CD14-positive monocyte (primary cell): Measurements from ENCODE around the gene ZRANB3. TPM values are rescaled to one million over a fixed set of nuclear protein-coding genes. Genes with fewer than 3 reads are reported as not detected.

ENCODE experiments used
- DNase-seq, 3 donors: peaks; one replicate each; pipeline ENCODE4 v3.0.0-alpha.2; 2011 to 2022
- H2AFZ ChIP-seq: 2 replicates; pipeline ENCODE4 v1.6.0; 2012; ENCODE audit warnings: mild to moderate bottlenecking, low read depth, low read length, inconsistent platforms; ENCODE audit not compliant: insufficient read depth, poor library complexity, severe bottlenecking
- H3K27ac ChIP-seq, 2 donors: 1 replicate in 1 of 2; 2 replicates in 1 of 2; pipeline ENCODE4 v1.5.1; 2012 to 2013; ENCODE audit warnings: low read length in 2 of 2, control low read depth in 1 of 2, inconsistent platforms in 1 of 2, low read depth in 1 of 2, mild to moderate bottlenecking in 1 of 2
- H3K27me3 ChIP-seq, 2 donors: one replicate each; pipeline versions ENCODE4 v1.6.0 to v1.6.1; 2011 to 2013; ENCODE audit warnings: low read length in 2 of 2; ENCODE audit not compliant: control insufficient read depth in 2 of 2, insufficient read depth in 2 of 2
- H3K36me3 ChIP-seq, 2 donors: replicated peaks in 1 of 2; 1 replicate in 1 of 2; 2 replicates in 1 of 2; pipeline versions ENCODE4 v1.5.1 to v1.6.1; 2012 to 2013; ENCODE audit warnings: low read length in 2 of 2, control low read depth in 1 of 2, inconsistent platforms in 1 of 2, mild to moderate bottlenecking in 1 of 2; ENCODE audit not compliant: insufficient read depth in 2 of 2, control insufficient read depth in 1 of 2
- H3K4me1 ChIP-seq, 2 donors: 1 replicate in 1 of 2; 2 replicates in 1 of 2; pipeline versions ENCODE4 v1.5.1 to v1.6.1; 2012 to 2013; ENCODE audit warnings: low read length in 2 of 2, control low read depth in 1 of 2, inconsistent platforms in 1 of 2, mild to moderate bottlenecking in 1 of 2, moderate library complexity in 1 of 2; ENCODE audit not compliant: insufficient read depth in 2 of 2, control insufficient read depth in 1 of 2
- H3K4me2 ChIP-seq: replicated peaks from 2 replicates; pipeline ENCODE3; 2012; ENCODE audit warnings: low read length, moderate library complexity, mild to moderate bottlenecking; ENCODE audit not compliant: poor library complexity, severe bottlenecking; ENCODE audit errors: extremely low read depth
- H3K4me3 ChIP-seq, 3 experiments: fragments of 200-600 bp in 1 of 3; sonication (generic) in 1 of 3; replicated peaks in 1 of 3; 1 replicate in 2 of 3; 2 replicates in 1 of 3; pipeline ENCODE4 v1.5.1; 2011 to 2013; ENCODE audit warnings: low read length in 3 of 3, mild to moderate bottlenecking in 3 of 3, control low read depth in 2 of 3, low read depth in 2 of 3, inconsistent platforms in 1 of 3, moderate library complexity in 1 of 3
- H3K79me2 ChIP-seq: 2 replicates; pipeline ENCODE4 v1.6.0; 2012; ENCODE audit warnings: mild to moderate bottlenecking, control low read depth, inconsistent platforms, low read length, moderate library complexity; ENCODE audit not compliant: insufficient read depth
- H3K9ac ChIP-seq: 2 replicates; pipeline ENCODE4 v1.6.0; 2017; ENCODE audit warnings: low read length, mild to moderate bottlenecking; ENCODE audit not compliant: insufficient read depth, poor library complexity, severe bottlenecking
- H3K9me3 ChIP-seq, 2 donors: replicated peaks in 1 of 2; 1 replicate in 1 of 2; 2 replicates in 1 of 2; pipeline versions ENCODE4 v1.5.1 to v1.6.1; 2012 to 2013; ENCODE audit warnings: low read length in 2 of 2, control low read depth in 1 of 2; ENCODE audit not compliant: control insufficient read depth in 1 of 2, insufficient read depth in 1 of 2
- H4K20me1 ChIP-seq: 2 replicates; pipeline ENCODE4 v1.6.0; 2012; ENCODE audit warnings: mild to moderate bottlenecking, low read length, control low read depth, moderate library complexity; ENCODE audit not compliant: insufficient read depth
- H3K27ac Mint-ChIP-seq, 7 donors: one replicate each; pipeline ENCODE4 v1.8.0; 2020; ENCODE audit warnings: mild to moderate bottlenecking in 7 of 7, mixed read lengths in 7 of 7, moderate library complexity in 6 of 7, inconsistent platforms in 2 of 7
- H3K27me3 Mint-ChIP-seq, 3 donors: one replicate each; pipeline ENCODE4 v1.8.0; 2021 to 2022; ENCODE audit warnings: low read depth in 3 of 3, mild to moderate bottlenecking in 3 of 3, mixed read lengths in 3 of 3, moderate library complexity in 3 of 3, inconsistent platforms in 1 of 3
- H3K36me3 Mint-ChIP-seq, 2 donors: one replicate each; pipeline ENCODE4 v1.8.0; 2020; ENCODE audit warnings: mixed read lengths in 2 of 2, inconsistent platforms in 1 of 2, mild to moderate bottlenecking in 1 of 2
- H3K4me1 Mint-ChIP-seq: one replicate; pipeline ENCODE4 v1.8.0; 2020; ENCODE audit warnings: mild to moderate bottlenecking, mixed read lengths
- H3K4me3 Mint-ChIP-seq, 2 donors: one replicate each; pipeline ENCODE4 v1.8.0; 2020; ENCODE audit warnings: mild to moderate bottlenecking in 2 of 2, mixed read lengths in 2 of 2, moderate library complexity in 1 of 2
- H3K9me3 Mint-ChIP-seq, 7 donors: one replicate each; pipeline ENCODE4 v1.8.0; 2020 to 2022; ENCODE audit warnings: mixed read lengths in 7 of 7, mild to moderate bottlenecking in 6 of 7, moderate library complexity in 6 of 7, inconsistent platforms in 2 of 7
- WGBS: methylation state at CpG from one replicate; pipeline ENCODE4 v1.1.5; 2013; ENCODE audit warnings: missing lambda C conversion rate; ENCODE audit not compliant: insufficient coverage; 5-methylcytosine and 5-hydroxymethylcytosine counted together
- intact Hi-C, 2 donors: fragments of 100-400 bp; cut with micrococcal nuclease; formaldehyde crosslinking; loops; one replicate each; pipeline versions ENCODE4 v1.15.0 to v1.15.1; 2023
- polyA plus RNA-seq, 3 donors: library from polyadenylated mRNA; depleted of rRNA in 1 of 3; unstranded in 2 of 3; stranded (reverse) in 1 of 3; fragments of 300-500 nt in 2 of 3; fragments of >200 nt in 1 of 3; fragmentation: Illumina TruSeq in 2 of 3; gene quantifications; 1 replicate in 2 of 3; 2 replicates in 1 of 3; pipeline ENCODE4 v1.2.3, GENCODE V29; 2012 to 2021
- TF ChIP-seq, protein P1 (sequence below): fragments of 200-600 bp; IDR thresholded peaks from one replicate; pipeline ENCODE4 v1.8.0; 2022; ENCODE audit warnings: antibody characterized with exemption, mild to moderate bottlenecking

The ZRANB3 gene
- polyA plus RNA-seq, 3 donors = 0.47 to 3.5 (median 0.64) TPM

DNA sequence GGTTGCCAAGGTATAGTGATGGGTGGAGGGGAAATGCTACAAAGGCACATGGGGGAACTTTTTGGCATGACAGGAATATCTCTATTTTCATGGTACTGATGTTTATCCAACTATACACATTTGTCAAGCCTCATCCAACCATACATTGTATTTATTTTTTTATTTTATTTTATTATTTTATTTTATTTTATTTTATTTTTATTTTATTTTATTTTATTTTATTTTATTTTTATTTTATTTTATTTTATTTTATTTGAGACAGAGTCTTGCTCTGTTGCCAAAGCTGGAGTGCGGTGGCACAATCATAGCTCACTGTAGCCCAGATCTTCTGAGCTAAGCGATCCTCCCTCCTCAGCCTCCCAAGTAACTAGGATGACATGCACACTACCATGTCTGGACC lies 219.1 kb downstream of the ZRANB3 start:
- TF ChIP-seq, protein P1, sequence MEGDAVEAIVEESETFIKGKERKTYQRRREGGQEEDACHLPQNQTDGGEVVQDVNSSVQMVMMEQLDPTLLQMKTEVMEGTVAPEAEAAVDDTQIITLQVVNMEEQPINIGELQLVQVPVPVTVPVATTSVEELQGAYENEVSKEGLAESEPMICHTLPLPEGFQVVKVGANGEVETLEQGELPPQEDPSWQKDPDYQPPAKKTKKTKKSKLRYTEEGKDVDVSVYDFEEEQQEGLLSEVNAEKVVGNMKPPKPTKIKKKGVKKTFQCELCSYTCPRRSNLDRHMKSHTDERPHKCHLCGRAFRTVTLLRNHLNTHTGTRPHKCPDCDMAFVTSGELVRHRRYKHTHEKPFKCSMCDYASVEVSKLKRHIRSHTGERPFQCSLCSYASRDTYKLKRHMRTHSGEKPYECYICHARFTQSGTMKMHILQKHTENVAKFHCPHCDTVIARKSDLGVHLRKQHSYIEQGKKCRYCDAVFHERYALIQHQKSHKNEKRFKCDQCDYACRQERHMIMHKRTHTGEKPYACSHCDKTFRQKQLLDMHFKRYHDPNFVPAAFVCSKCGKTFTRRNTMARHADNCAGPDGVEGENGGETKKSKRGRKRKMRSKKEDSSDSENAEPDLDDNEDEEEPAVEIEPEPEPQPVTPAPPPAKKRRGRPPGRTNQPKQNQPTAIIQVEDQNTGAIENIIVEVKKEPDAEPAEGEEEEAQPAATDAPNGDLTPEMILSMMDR = no peak
- Mint-ChIP-seq H3K9me3 (peaks cover 3 to 19% (median 7%) of the 10 kb centered on the region in 7 donors), H3K4me3 (no peak overlapping the region), H3K27ac (no peak overlapping the region), H3K27me3 (peaks cover 0 to 2% (median 0%) of the 10 kb centered on the region in 3 donors), H3K4me1 (no peaks in the 10 kb centered on the region), H3K36me3 (peaks cover 3 to 10% of the 10 kb centered on the region in 2 donors)
- H3K27ac ChIP-seq = no peak overlapping the region
- H3K9ac ChIP-seq = no peak overlapping the region
- H2AFZ ChIP-seq = no peak overlapping the region
- peaks cover 0 to 10% of the 10 kb centered on the region in 2 donors for H3K9me3 ChIP-seq
- 90% methylated on average over 2 of the region's 2 CpGs for WGBS
- no peaks in the 10 kb centered on the region for H3K27me3 ChIP-seq
- H3K36me3 ChIP-seq = no peaks in the 10 kb centered on the region
- no peaks in the 10 kb centered on the region for H3K79me2 ChIP-seq
- H3K4me1 ChIP-seq = no peaks in the 10 kb centered on the region
- intact Hi-C loops = no loop called here
- no peak overlapping the region for H3K4me2 ChIP-seq
- no peaks in the 10 kb centered on the region for H4K20me1 ChIP-seq
- no peak for DNase-seq
- H3K4me3 ChIP-seq = no peak overlapping the region

DNA sequence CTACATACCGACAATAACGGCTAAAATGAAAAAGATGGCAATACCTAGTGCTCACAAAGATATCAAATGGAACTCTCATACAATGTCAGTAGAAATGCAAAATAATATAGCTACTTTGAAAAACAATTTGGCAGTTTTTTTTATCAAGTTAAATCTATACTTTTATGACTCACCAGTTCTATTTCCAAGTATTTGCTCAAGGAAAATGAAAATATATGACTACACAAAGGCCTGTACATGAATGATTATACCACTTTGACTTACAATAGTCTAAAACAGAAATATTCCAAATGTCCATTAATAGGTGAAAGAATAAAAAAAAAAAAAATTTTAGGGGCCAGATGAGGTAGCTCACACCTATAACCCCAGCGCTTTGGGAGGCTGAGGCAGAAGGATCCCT lies 219.8 kb downstream of the ZRANB3 start:
- no peak overlapping the region for H3K4me3 ChIP-seq
- no peak overlapping the region for H2AFZ ChIP-seq
- H4K20me1 ChIP-seq = no peaks in the 10 kb centered on the region
- H3K9me3 Mint-ChIP-seq = peaks cover 4 to 26% (median 10%) of the 10 kb centered on the region in 7 donors
- peaks cover 0 to 2% (median 0%) of the 10 kb centered on the region in 3 donors for H3K27me3 Mint-ChIP-seq
- H3K9me3 ChIP-seq = peaks cover 0 to 16% of the 10 kb centered on the region in 2 donors
- WGBS = no CpG with 5 or more reads among the region's 3 CpGs
- no peaks in the 10 kb centered on the region for H3K36me3 ChIP-seq
- no peak for DNase-seq
- no peaks in the 10 kb centered on the region for H3K4me1 ChIP-seq
- H3K4me3 Mint-ChIP-seq = no peak overlapping the region
- peaks cover 3 to 10% of the 10 kb centered on the region in 2 donors for H3K36me3 Mint-ChIP-seq
- H3K27ac Mint-ChIP-seq = no peak overlapping the region
- TF ChIP-seq, protein P1 = no peak
- H3K79me2 ChIP-seq = no peaks in the 10 kb centered on the region
- intact Hi-C loops = no loop called here
- H3K4me1 Mint-ChIP-seq = no peaks in the 10 kb centered on the region
- no peak overlapping the region for H3K9ac ChIP-seq
- no peak overlapping the region for H3K4me2 ChIP-seq
- H3K27ac ChIP-seq = no peak overlapping the region
- H3K27me3 ChIP-seq = no peaks in the 10 kb centered on the region
